Measurements from ENCODE around the gene GRM8. TPM values are rescaled to one million over a fixed set of nuclear protein-coding genes. Genes with fewer than 3 reads are reported as not detected.

The GRM8 gene
- total RNA-seq, 1 experiment from 2014 or later: 0.80 TPM

GRCh38 chr7:126856691-126857291 lies 395.9 kb downstream of the GRM8 start:
- peak; percentile 32 for DNase-seq (ENCODE audit: low spot score)
- ChIA-PET POLR2A (ENCODE audit: low non-redundant PET) (no interaction called here), CTCF (no interaction called here)
- Histone ChIP-seq H3K4me1 (ENCODE audit: insufficient read depth, low read length, poor library complexity, severe bottlenecking) (no peaks in the 10 kb centered on the region), H3K27me3 (replicated peaks; ENCODE audit: insufficient read depth, low read depth, low read length, poor library complexity) (no peaks in the 10 kb centered on the region), H3K9me3 (ENCODE audit: low read depth, low read length, poor library complexity, severe bottlenecking) (no peaks in the 10 kb centered on the region), H3K4me3 (ENCODE audit: low read depth, low read length, poor library complexity, severe bottlenecking) (no peak overlapping the region), H3K27ac (ENCODE audit: low read depth, low read length, poor library complexity, severe bottlenecking) (no peak overlapping the region), H3K36me3 (ENCODE audit: insufficient read depth, low read length, poor library complexity, severe bottlenecking) (no peaks in the 10 kb centered on the region)
- no TSS peak for BruUV-seq (replicated peaks)
- TF ChIP-seq EZH2 (IDR thresholded peaks at IDR 0.05; ENCODE audit: borderline replicate concordance, low read depth, low read length, poor library complexity, severe bottlenecking): no peak
- TF ChIP-seq CTCF (conservative IDR thresholded peaks at IDR 0.05; ENCODE audit: low read depth, low read length): peak; percentile 81
- intact Hi-C loops (cut with micrococcal nuclease; ENCODE audit: unreplicated experiment): loop anchor here (10.0 kb wide), 1 partner anchor 398 kb away; the partner anchor contains the start of gene GRM8

- POLR2A ChIA-PET (ENCODE audit: low non-redundant PET): no interaction called here
- no peak for TF ChIP-seq CTCF (conservative IDR thresholded peaks at IDR 0.05; ENCODE audit: low read depth, low read length)
- H3K36me3 ChIP-seq (ENCODE audit: insufficient read depth, low read length, poor library complexity, severe bottlenecking): no peaks in the 10 kb centered on the region
- BruUV-seq (replicated peaks): no TSS peak
- no peak overlapping the region for H3K4me3 ChIP-seq (ENCODE audit: low read depth, low read length, poor library complexity, severe bottlenecking)
- no peaks in the 10 kb centered on the region for H3K9me3 ChIP-seq (ENCODE audit: low read depth, low read length, poor library complexity, severe bottlenecking)
- intact Hi-C loops (cut with micrococcal nuclease; ENCODE audit: unreplicated experiment): no loop called here
- H3K27me3 ChIP-seq (replicated peaks; ENCODE audit: insufficient read depth, low read depth, low read length, poor library complexity): no peaks in the 10 kb centered on the region
- H3K4me1 ChIP-seq (ENCODE audit: insufficient read depth, low read length, poor library complexity, severe bottlenecking): no peaks in the 10 kb centered on the region
- CTCF ChIA-PET: no interaction called here
- H3K27ac ChIP-seq (ENCODE audit: low read depth, low read length, poor library complexity, severe bottlenecking): no peak overlapping the region
- DNase-seq (ENCODE audit: low spot score): no peak
Measured at GRCh38 chr7:126845331-126845730, 407.4 kb downstream of the GRM8 start.

GRCh38 chr7:126843883-126844282 lies 408.9 kb downstream of the GRM8 start:
- no peak for TF ChIP-seq EZH2 (IDR thresholded peaks at IDR 0.05; ENCODE audit: borderline replicate concordance, low read depth, low read length, poor library complexity, severe bottlenecking)
- TF ChIP-seq CTCF (conservative IDR thresholded peaks at IDR 0.05; ENCODE audit: low read depth, low read length): no peak
- Histone ChIP-seq H3K27me3 (replicated peaks; ENCODE audit: insufficient read depth, low read depth, low read length, poor library complexity) (no peaks in the 10 kb centered on the region), H3K4me3 (ENCODE audit: low read depth, low read length, poor library complexity, severe bottlenecking) (no peak overlapping the region), H3K36me3 (ENCODE audit: insufficient read depth, low read length, poor library complexity, severe bottlenecking) (no peaks in the 10 kb centered on the region), H3K9me3 (ENCODE audit: low read depth, low read length, poor library complexity, severe bottlenecking) (no peaks in the 10 kb centered on the region), H3K4me1 (ENCODE audit: insufficient read depth, low read length, poor library complexity, severe bottlenecking) (no peaks in the 10 kb centered on the region), H3K27ac (ENCODE audit: low read depth, low read length, poor library complexity, severe bottlenecking) (no peak overlapping the region)
- POLR2A ChIA-PET (ENCODE audit: low non-redundant PET): no interaction called here
- intact Hi-C loops (cut with micrococcal nuclease; ENCODE audit: unreplicated experiment): no loop called here
- CTCF ChIA-PET: interaction anchor here (0.5 to 1.1 kb wide), 2 partner anchors 41 to 865 kb away, joined by 3 to 9 read pairs; no protein-coding TSS in a partner anchor
- no TSS peak for BruUV-seq (replicated peaks)
- DNase-seq (ENCODE audit: low spot score): no peak
